HFF-Myc (cell line): ENCODE measurements around the gene MEGF10.

Experiments
- DNase-seq: peaks from one replicate; pipeline ENCODE4 v3.0.0-alpha.2; 2011; ENCODE audit warnings: low read depth; ENCODE audit errors: extremely low read depth
- H3K4me3 ChIP-seq: replicated peaks from 2 replicates; pipeline ENCODE4 v1.5.1; 2011; ENCODE audit warnings: low read depth, mild to moderate bottlenecking, control low read depth, low read length
- CTCF ChIP-seq: IDR thresholded peaks from 2 replicates; pipeline ENCODE4 v1.5.1; 2012; ENCODE audit warnings: mild to moderate bottlenecking, low read depth, low read length, control low read depth; ENCODE audit errors: missing control alignments

The MEGF10 gene

GRCh38 chr5:127498548-127498947 lies 208.0 kb downstream of the MEGF10 start:
- no peak for TF ChIP-seq CTCF
- no peak overlapping the region for H3K4me3 ChIP-seq
- no peak for DNase-seq

GRCh38 chr5:127505905-127506304 lies 215.3 kb downstream of the MEGF10 start:
- TF ChIP-seq CTCF = no peak
- no peak for DNase-seq
- no peak overlapping the region for H3K4me3 ChIP-seq

GRCh38 chr5:127506616-127507015 lies 216.0 kb downstream of the MEGF10 start:
- TF ChIP-seq CTCF = no peak
- H3K4me3 ChIP-seq = no peak overlapping the region
- DNase-seq = no peak

- no peak for TF ChIP-seq CTCF
- no peak overlapping the region for H3K4me3 ChIP-seq
- DNase-seq = no peak
These were observed 218.2 kb downstream of the MEGF10 start for GRCh38 chr5:127508644-127509373.
